Prostate gland (tissue), 2 donors: Measurements from ENCODE around the gene TOGARAM2. TPM values are rescaled to one million over a fixed set of nuclear protein-coding genes. Genes with fewer than 3 reads are reported as not detected.

Source experiments
- DNase-seq: peaks from one replicate; pipeline ENCODE4 v3.0.0-alpha.2; 2019; ENCODE audit warnings: low spot score
- H3K27ac ChIP-seq, 2 donors: fragments of 200-600 bp; sonication (generic); 2 replicates each; pipeline ENCODE4 v1.5.1; 2017 to 2019
- H3K27me3 ChIP-seq: fragments of 200-600 bp; sonication (generic); replicated peaks from 2 replicates; pipeline ENCODE4 v1.5.1; 2019; ENCODE audit not compliant: insufficient read depth
- H3K36me3 ChIP-seq, 2 donors: fragments of 200-600 bp; sonication (generic); 1 replicate in 1 of 2; 2 replicates in 1 of 2; pipeline versions ENCODE4 v1.5.1 to v1.8.1; 2017 to 2019
- H3K4me1 ChIP-seq: fragments of 200-600 bp; sonication (generic); replicated peaks from 2 replicates; pipeline ENCODE4 v1.5.1; 2019
- H3K4me3 ChIP-seq, 2 donors: fragments of 200-600 bp; sonication (generic); 2 replicates each; pipeline ENCODE4 v1.5.1; 2017 to 2019
- H3K9me3 ChIP-seq: fragments of 200-600 bp; sonication (generic); 2 replicates; pipeline ENCODE4 v1.5.1; 2017
- CTCF ChIP-seq, 4 experiments: fragments of 200-600 bp in 2 of 4; fragments of 450-650 bp in 2 of 4; sonication (generic) in 2 of 4; IDR thresholded peaks; 1 replicate in 3 of 4; 2 replicates in 1 of 4; pipeline ENCODE4 v1.5.1; 2016 to 2019; ENCODE audit warnings: antibody characterized with exemption in 4 of 4, mild to moderate bottlenecking in 2 of 4, moderate library complexity in 2 of 4
- POLR2A ChIP-seq: fragments of 450-650 bp; IDR thresholded peaks from one replicate; pipeline ENCODE4 v1.6.1; 2016; ENCODE audit warnings: antibody characterized with exemption, mild to moderate bottlenecking
- POLR2AphosphoS5 ChIP-seq: sonication (generic); formaldehyde crosslinking; IDR thresholded peaks from one replicate; pipeline ENCODE4 v1.6.1; 2017; ENCODE audit warnings: antibody characterized with exemption
- WGBS: methylation state at CpG from one replicate; pipeline ENCODE4 v1.1.5; 2018; 5-methylcytosine and 5-hydroxymethylcytosine counted together
- intact Hi-C: fragments of 100-400 bp; cut with DNase I; formaldehyde crosslinking; loops from one replicate; pipeline ENCODE4 v1.14.2; 2022
- total RNA-seq, 2 donors: library from RNA; depleted of rRNA; stranded (reverse); fragments of >200 nt; gene quantifications; one replicate each; pipeline ENCODE4 v1.1.0, GENCODE V29; 2016

TOGARAM2 gene
- total RNA-seq, 2 donors from 2014 or later = 0.36 to 0.62 TPM

GRCh38 chr2:28991460-28991859 lies 10.4 kb downstream of the TOGARAM2 start:
- intact Hi-C loops = no loop called here

GRCh38 chr2:28993206-28993960 lies 12.3 kb downstream of the TOGARAM2 start:
- no peak overlapping the region for H3K27ac ChIP-seq
- H3K36me3 ChIP-seq = no peaks in the 10 kb centered on the region
- H3K27me3 ChIP-seq = no peaks in the 10 kb centered on the region
- no peak overlapping the region for H3K4me3 ChIP-seq
- no peak for DNase-seq
- H3K9me3 ChIP-seq = no peaks in the 10 kb centered on the region
- TF ChIP-seq POLR2AphosphoS5 = no peak
- intact Hi-C loops = no loop called here
- no peaks in the 10 kb centered on the region for H3K4me1 ChIP-seq
- WGBS = 70% methylated on average over 6 of the region's 6 CpGs

More at GRCh38 chr2:28991460-28991859, 10.4 kb downstream of the TOGARAM2 start:
- Histone ChIP-seq H3K9me3 (no peaks in the 10 kb centered on the region), H3K27ac (no peak overlapping the region), H3K27me3 (no peaks in the 10 kb centered on the region), H3K4me3 (no peak overlapping the region), H3K36me3 (no peaks in the 10 kb centered on the region), H3K4me1 (no peaks in the 10 kb centered on the region)
- DNase-seq = no peak
- no peak for TF ChIP-seq CTCF (IDR thresholded peaks at IDR 0.05)
- no peak for TF ChIP-seq POLR2A
- no peak for TF ChIP-seq POLR2AphosphoS5
- WGBS = 61% methylated on average over 9 of the region's 9 CpGs

GRCh38 chr2:28994074-28994473 lies 13.0 kb downstream of the TOGARAM2 start:
- Histone ChIP-seq H3K4me3 (no peak overlapping the region), H3K36me3 (no peaks in the 10 kb centered on the region), H3K4me1 (no peaks in the 10 kb centered on the region), H3K9me3 (no peaks in the 10 kb centered on the region), H3K27me3 (no peaks in the 10 kb centered on the region), H3K27ac (no peak overlapping the region)
- intact Hi-C loops = no loop called here
- no peak for TF ChIP-seq CTCF (IDR thresholded peaks at IDR 0.05)
- no peak for TF ChIP-seq POLR2A
- TF ChIP-seq POLR2AphosphoS5 = no peak
- no peak for DNase-seq
- 98% methylated on average over 10 of the region's 10 CpGs for WGBS

- H3K36me3 ChIP-seq = no peaks in the 10 kb centered on the region
Observed at GRCh38 chr2:28994679-28995078, 13.6 kb downstream of the TOGARAM2 start.

More at GRCh38 chr2:28994679-28995078, 13.6 kb downstream of the TOGARAM2 start:
- intact Hi-C loops = no loop called here
- Histone ChIP-seq H3K27me3 (no peaks in the 10 kb centered on the region), H3K27ac (no peak overlapping the region), H3K9me3 (no peaks in the 10 kb centered on the region), H3K4me1 (no peaks in the 10 kb centered on the region), H3K4me3 (no peak overlapping the region)
- 83% methylated on average over 7 of the region's 7 CpGs for WGBS
- TF ChIP-seq POLR2AphosphoS5 (no peak), CTCF (IDR thresholded peaks at IDR 0.05) (no peak), POLR2A (no peak)
- no peak for DNase-seq
